GM18907 (cell line): ENCODE data around the gene SH2D7.

Experiments
- ATAC-seq: cut with Tn5 transposase; IDR thresholded peaks from one replicate; pipeline ENCODE4 v1.9.1; 2021; ENCODE audit warnings: mild to moderate bottlenecking, moderate library complexity; ENCODE audit not compliant: unreplicated experiment

Gene SH2D7

GRCh38 chr15:78103406-78104118 is 11.2 kb downstream of the SH2D7 start:
- ATAC-seq, result peak; percentile 70

GRCh38 chr15:78104119-78104479 is 11.7 kb downstream of the SH2D7 start:
- ATAC-seq, result peak; percentile 10

GRCh38 chr15:78104566-78105475 is 12.5 kb downstream of the SH2D7 start:
- no peak for ATAC-seq

- no peak for ATAC-seq
These were observed 13.3 kb downstream of the SH2D7 start for GRCh38 chr15:78105476-78106241.

GRCh38 chr15:78107471-78107870 is 15.1 kb downstream of the SH2D7 start:
- ATAC-seq, result no peak

- no peak for ATAC-seq
These were observed 16.1 kb downstream of the SH2D7 start for GRCh38 chr15:78108300-78109084.

- ATAC-seq, result no peak
These were observed 16.8 kb downstream of the SH2D7 start for GRCh38 chr15:78109156-78109555.

- ATAC-seq, result no peak
These were observed 17.7 kb downstream of the SH2D7 start for GRCh38 chr15:78110096-78110495.

GRCh38 chr15:78110916-78111475 is 18.6 kb downstream of the SH2D7 start:
- no peak for ATAC-seq

- no peak for ATAC-seq
These were observed 19.4 kb downstream of the SH2D7 start for GRCh38 chr15:78111788-78112187.

GRCh38 chr15:78112551-78112950 is 20.2 kb downstream of the SH2D7 start:
- no peak for ATAC-seq

- ATAC-seq, result no peak
These were observed 28.2 kb downstream of the SH2D7 start for GRCh38 chr15:78120523-78120922.

- ATAC-seq, result no peak
These were observed 32.9 kb downstream of the SH2D7 start for GRCh38 chr15:78125267-78125666.

- no peak for ATAC-seq
These were observed 35.5 kb downstream of the SH2D7 start for GRCh38 chr15:78127882-78128281.

- ATAC-seq, result no peak
These were observed 36.9 kb downstream of the SH2D7 start for GRCh38 chr15:78129077-78129750.

GRCh38 chr15:78129751-78130287 is 37.5 kb downstream of the SH2D7 start:
- no peak for ATAC-seq

GRCh38 chr15:78130466-78131294 is 38.3 kb downstream of the SH2D7 start:
- peak; percentile 38 for ATAC-seq

- peak; percentile 78 for ATAC-seq
These were observed 39.1 kb downstream of the SH2D7 start, which contains the start of gene CIB2 for GRCh38 chr15:78131295-78132061. CIB2 (minus strand) TSS chr15:78131445; CDS start chr15:78131215, 230 bp downstream.
